C4-2B (cell line): ENCODE results near the gene FBXO31.

Experiments used
- H3K27ac ChIP-seq: fragments of 450-650 bp; 2 replicates; pipeline ENCODE4 v1.5.1; 2017
- ZFX ChIP-seq: fragments of 450-650 bp; IDR thresholded peaks from 2 replicates; pipeline ENCODE4 v1.6.1; 2017
- TF ChIP-seq, protein P1 (sequence below): fragments of 450-650 bp; conservative IDR thresholded peaks from 2 replicates; pipeline ENCODE4 v1.5.1; 2017; ENCODE audit warnings: mild to moderate bottlenecking

FBXO31 gene

DNA sequence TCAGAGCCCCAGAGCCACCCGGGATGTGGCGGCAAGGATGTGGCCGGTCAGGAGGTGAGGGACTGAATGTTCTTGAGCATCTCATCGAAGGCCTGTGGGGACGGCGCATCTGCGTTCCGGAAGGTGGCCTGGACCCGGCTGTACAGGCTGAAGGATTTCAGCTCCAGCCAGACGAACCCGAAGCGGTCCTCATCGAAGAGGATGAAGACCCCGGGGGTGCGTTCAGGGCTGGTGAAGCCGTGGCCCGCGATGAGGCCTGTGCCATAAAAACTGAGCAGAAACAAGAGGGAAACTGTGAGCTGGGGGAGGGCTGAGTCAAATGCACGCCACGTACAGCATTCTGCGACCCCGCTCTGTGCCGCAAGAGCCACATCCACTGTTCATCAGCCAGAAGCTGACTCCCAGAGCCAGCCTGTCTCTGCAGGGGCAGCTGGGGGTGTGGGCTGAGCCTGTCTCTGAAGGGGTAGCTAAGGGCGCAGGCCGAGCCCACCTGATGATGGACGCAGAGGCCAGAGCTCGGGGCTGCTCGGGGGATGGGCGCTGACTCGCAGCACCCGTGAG, 52.3 kb downstream of the FBXO31 start:
- no peak for TF ChIP-seq ZFX
- TF ChIP-seq, protein P1, sequence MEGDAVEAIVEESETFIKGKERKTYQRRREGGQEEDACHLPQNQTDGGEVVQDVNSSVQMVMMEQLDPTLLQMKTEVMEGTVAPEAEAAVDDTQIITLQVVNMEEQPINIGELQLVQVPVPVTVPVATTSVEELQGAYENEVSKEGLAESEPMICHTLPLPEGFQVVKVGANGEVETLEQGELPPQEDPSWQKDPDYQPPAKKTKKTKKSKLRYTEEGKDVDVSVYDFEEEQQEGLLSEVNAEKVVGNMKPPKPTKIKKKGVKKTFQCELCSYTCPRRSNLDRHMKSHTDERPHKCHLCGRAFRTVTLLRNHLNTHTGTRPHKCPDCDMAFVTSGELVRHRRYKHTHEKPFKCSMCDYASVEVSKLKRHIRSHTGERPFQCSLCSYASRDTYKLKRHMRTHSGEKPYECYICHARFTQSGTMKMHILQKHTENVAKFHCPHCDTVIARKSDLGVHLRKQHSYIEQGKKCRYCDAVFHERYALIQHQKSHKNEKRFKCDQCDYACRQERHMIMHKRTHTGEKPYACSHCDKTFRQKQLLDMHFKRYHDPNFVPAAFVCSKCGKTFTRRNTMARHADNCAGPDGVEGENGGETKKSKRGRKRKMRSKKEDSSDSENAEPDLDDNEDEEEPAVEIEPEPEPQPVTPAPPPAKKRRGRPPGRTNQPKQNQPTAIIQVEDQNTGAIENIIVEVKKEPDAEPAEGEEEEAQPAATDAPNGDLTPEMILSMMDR: no peak
- H3K27ac ChIP-seq: no peak overlapping the region; the same call in 1 of the 2 replicates

DNA sequence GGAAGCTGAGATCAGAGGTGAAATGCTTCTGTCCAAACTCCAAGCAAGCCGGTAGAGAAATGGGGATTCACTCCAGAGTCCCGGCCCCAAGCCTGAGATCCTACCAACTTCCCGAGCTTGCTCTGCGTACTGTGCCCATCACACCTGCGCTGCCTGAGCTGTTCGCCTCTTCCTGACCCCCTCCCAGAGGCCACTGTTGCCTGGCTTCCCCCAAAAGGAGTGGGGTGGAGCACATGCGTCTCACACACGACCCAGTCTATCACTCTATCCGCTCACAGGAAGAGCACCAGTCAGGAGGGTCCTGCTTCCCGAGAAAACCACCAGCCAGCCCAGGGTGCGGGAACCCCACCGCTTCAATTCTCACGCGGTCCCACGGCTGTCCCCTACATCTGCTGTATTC, 52.9 kb downstream of the FBXO31 start:
- TF ChIP-seq, protein P1: no peak
- TF ChIP-seq ZFX: no peak
- no peak overlapping the region for H3K27ac ChIP-seq

DNA sequence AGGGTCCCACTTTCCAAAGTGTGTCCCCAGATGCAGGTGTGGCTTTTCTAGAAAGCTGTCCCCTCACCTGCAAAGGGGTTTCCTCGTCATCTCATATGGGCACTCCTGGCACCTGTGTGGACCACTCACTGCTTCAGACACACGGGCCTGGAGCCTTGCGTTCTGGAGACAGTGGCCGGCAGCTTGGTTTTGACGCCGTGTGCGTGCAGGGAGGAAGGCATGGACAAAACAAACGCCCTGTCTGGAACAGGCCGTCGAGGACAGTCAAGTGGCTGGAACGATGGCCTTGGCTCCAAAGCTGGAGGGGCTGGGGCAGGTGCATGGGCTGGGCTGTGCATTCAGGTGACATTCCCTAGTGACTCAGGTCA, 53.3 kb downstream of the FBXO31 start:
- H3K27ac ChIP-seq: no peak overlapping the region
- TF ChIP-seq ZFX: no peak
- TF ChIP-seq, protein P1: no peak

DNA sequence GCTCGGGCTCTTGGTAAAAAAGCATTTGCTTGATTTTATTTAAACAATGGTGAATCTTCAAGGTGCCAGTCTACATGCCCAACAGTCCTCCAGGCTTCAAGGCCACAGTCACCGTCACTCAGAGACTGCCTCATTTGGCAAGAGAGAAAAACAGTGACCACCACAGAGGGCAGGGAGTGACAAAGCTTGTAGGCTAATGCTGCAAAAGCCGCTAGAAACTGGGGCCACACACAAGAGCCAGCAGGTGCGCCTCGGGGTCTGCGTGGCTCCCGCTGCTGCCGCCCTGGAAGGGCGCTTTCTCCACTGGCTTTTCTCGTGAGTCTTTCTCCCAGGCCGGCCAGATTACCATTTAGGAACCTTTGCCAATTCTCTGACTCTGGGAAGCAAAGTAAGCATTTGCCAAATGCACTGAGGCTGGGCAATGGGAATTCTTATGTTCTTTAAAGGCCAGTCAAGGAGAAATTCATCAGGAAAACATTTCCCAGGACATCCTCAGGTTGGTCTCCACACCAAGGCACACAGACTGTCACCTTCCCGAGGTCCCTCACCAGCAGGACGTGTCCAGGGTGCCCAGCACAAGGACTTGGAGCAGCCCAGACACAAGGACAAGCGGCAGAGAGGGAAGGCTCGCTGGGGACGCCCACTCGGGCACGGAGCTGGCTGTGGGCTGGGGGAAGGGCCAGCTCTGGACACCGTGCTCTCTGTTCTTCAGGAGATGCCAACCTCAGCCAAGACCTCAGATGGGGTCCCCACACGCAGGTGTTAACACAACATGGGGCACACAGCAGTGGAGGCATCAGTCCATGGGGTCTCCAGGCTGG, 53.9 kb downstream of the FBXO31 start:
- H3K27ac ChIP-seq: no peak overlapping the region
- TF ChIP-seq, protein P1: no peak
- no peak for TF ChIP-seq ZFX

DNA sequence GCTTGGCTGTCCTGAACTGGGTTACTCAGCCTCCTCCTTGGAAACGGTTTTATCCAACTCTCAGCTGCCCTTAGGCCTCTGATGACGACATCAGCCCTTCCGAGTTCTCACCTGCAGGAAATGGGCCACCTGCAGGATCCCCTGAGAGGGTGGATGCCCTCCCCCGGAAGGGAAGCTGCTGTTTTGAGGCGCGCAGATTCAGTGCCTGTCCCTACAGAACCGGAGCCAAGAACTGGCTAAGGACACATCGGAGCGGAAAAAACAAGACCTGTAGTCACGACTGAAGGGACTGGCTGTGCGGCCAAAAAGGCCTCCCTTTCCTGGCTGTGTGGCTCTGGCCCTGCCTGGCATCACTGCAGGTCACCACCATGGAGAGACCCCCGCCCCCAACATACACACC, 54.7 kb downstream of the FBXO31 start:
- TF ChIP-seq, protein P1: no peak
- TF ChIP-seq ZFX: no peak
- H3K27ac ChIP-seq: no peak overlapping the region

DNA sequence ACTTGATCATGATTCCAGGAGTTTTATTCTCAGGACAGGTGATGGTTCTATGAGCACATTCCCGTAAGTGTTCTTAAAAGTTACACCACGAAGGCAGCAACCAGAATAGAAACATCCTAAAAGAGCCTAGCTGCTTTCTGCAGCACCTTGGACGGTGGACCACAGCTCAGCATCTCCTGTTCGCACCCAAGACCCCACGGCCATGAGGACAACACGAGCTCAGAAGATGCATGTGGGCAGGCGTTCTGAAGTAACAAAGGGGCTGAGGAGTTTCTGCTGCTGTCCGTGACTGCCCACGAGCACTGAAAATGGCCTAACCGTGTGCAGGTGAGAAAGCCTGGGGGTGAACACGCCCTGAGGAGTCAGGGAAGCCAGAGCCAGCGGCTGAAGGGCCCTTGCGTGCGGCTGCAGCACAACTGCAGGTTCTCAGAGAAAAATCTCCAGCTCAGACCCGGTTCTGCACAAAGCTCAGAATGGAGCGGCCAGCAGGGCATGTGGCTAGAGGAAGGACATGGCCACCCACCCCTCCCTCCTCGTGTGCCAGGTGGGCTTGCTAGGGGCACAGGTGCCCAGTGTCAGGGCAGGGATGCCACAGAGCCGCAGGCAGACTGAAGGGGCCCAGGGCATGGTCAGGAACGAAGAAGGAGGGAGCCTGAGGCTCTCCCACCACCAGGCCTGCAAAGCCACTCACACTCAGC, 55.6 kb downstream of the FBXO31 start:
- no peak for TF ChIP-seq ZFX
- TF ChIP-seq, protein P1: no peak
- no peak overlapping the region for H3K27ac ChIP-seq

DNA sequence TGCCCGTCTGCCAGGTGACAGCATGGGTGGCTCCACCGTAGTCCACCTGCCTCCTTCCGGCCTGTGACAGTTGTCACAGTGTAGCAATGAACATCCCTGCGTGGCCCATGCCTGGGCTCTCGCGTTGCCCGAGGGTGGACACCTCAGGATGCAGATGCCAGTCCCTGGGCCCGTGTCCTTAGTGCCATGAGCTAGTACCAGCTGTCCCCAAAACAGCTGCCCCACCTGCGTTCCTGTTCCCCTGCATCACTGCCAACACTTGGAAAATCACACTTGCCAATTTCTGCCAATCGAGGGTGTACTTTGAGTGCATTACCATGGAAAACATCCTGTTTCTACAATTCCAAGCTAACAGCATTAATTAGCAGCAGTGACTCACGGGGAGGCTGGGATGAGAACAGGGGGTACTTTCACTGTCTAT, 57.4 kb downstream of the FBXO31 start:
- TF ChIP-seq, protein P1: no peak
- TF ChIP-seq ZFX: no peak
- no peak overlapping the region for H3K27ac ChIP-seq
